Liver (tissue), 9 donors: Measurements from ENCODE around the gene PRKD1. TPM values are rescaled to one million over a fixed set of nuclear protein-coding genes. Genes with fewer than 3 reads are reported as not detected.

ENCODE experiments used
- DNase-seq: peaks from one replicate; pipeline ENCODE4 v3.0.0-alpha.2; 2017; ENCODE audit warnings: low spot score
- H3K27ac ChIP-seq, 2 donors: one replicate each; pipeline ENCODE4 v1.7.0; 2013; ENCODE audit warnings: inconsistent platforms in 2 of 2, low read length in 2 of 2, control low read depth in 1 of 2, low read depth in 1 of 2, mild to moderate bottlenecking in 1 of 2
- H3K27me3 ChIP-seq, 4 donors: one replicate each; pipeline versions ENCODE4 v1.6.1 to v1.7.0; 2013; ENCODE audit warnings: low read length in 3 of 4, inconsistent platforms in 1 of 4, mild to moderate bottlenecking in 1 of 4, moderate library complexity in 1 of 4; ENCODE audit not compliant: control insufficient read depth in 4 of 4, insufficient read depth in 4 of 4
- H3K36me3 ChIP-seq, 4 donors: one replicate each; pipeline versions ENCODE4 v1.6.1 to v1.7.0; 2013; ENCODE audit warnings: low read length in 3 of 4, mild to moderate bottlenecking in 3 of 4, low read depth in 1 of 4, moderate library complexity in 1 of 4; ENCODE audit not compliant: control insufficient read depth in 4 of 4, insufficient read depth in 3 of 4
- H3K4me1 ChIP-seq, 4 donors: one replicate each; pipeline versions ENCODE4 v1.6.1 to v1.7.0; 2013; ENCODE audit warnings: low read length in 3 of 4, mild to moderate bottlenecking in 3 of 4, moderate library complexity in 1 of 4; ENCODE audit not compliant: control insufficient read depth in 4 of 4, insufficient read depth in 4 of 4
- H3K4me3 ChIP-seq, 3 donors: one replicate each; pipeline versions ENCODE4 v1.6.1 to v1.7.0; 2013; ENCODE audit warnings: low read length in 3 of 3, control low read depth in 1 of 3, low read depth in 1 of 3, mild to moderate bottlenecking in 1 of 3
- H3K9ac ChIP-seq, 2 donors: one replicate each; pipeline ENCODE4 v1.7.0; 2013; ENCODE audit warnings: low read length in 2 of 2, mild to moderate bottlenecking in 2 of 2, moderate library complexity in 2 of 2, control low read depth in 1 of 2, low read depth in 1 of 2
- H3K9me3 ChIP-seq, 4 donors: one replicate each; pipeline versions ENCODE4 v1.6.1 to v1.7.0; 2013; ENCODE audit warnings: low read length in 3 of 4; ENCODE audit not compliant: control insufficient read depth in 4 of 4
- ATF3 ChIP-seq: IDR thresholded peaks from 2 replicates; pipeline ENCODE4 v1.6.1; 2016; ENCODE audit warnings: antibody characterized with exemption
- CTCF ChIP-seq: fragments of 150-350 bp; IDR thresholded peaks from 2 replicates; pipeline ENCODE4 v1.5.1; 2017; ENCODE audit warnings: improper control_type of control experiment, low read depth, low read length; ENCODE audit not compliant: missing input control
- EGR1 ChIP-seq, 2 donors: IDR thresholded peaks; 2 replicates each; pipeline ENCODE4 v1.6.1; 2016 to 2018; ENCODE audit warnings: antibody characterized with exemption in 2 of 2, low read depth in 2 of 2
- FOXA1 ChIP-seq: IDR thresholded peaks from 2 replicates; pipeline ENCODE4 v1.6.1; 2016; ENCODE audit warnings: antibody characterized with exemption
- GABPA ChIP-seq, 2 donors: IDR thresholded peaks in 1 of 2; conservative IDR thresholded peaks in 1 of 2; 2 replicates each; pipeline ENCODE4 v1.6.1; 2016; ENCODE audit warnings: antibody characterized with exemption in 2 of 2, mild to moderate bottlenecking in 1 of 2, moderate library complexity in 1 of 2
- HNF4A ChIP-seq, 2 donors: conservative IDR thresholded peaks; 2 replicates each; pipeline ENCODE4 v1.6.1; 2016; ENCODE audit warnings: antibody characterized with exemption in 2 of 2, mild to moderate bottlenecking in 2 of 2
- JUND ChIP-seq, 2 donors: IDR thresholded peaks; 2 replicates each; pipeline ENCODE4 v1.6.1; 2016; ENCODE audit warnings: antibody characterized with exemption in 2 of 2
- RAD21 ChIP-seq, 2 donors: IDR thresholded peaks; 2 replicates each; pipeline ENCODE4 v1.6.1; 2016; ENCODE audit warnings: antibody characterized with exemption in 2 of 2, mild to moderate bottlenecking in 2 of 2
- REST ChIP-seq: IDR thresholded peaks from 2 replicates; pipeline ENCODE4 v1.6.1; 2016; ENCODE audit warnings: antibody characterized with exemption, mild to moderate bottlenecking
- RXRA ChIP-seq, 2 donors: IDR thresholded peaks; 2 replicates each; pipeline ENCODE4 v1.6.1; 2017 to 2018; ENCODE audit warnings: antibody characterized with exemption in 2 of 2, mild to moderate bottlenecking in 1 of 2
- SP1 ChIP-seq: IDR thresholded peaks from 2 replicates; pipeline ENCODE4 v1.6.1; 2018; ENCODE audit warnings: antibody characterized with exemption, mild to moderate bottlenecking
- TAF1 ChIP-seq: conservative IDR thresholded peaks from 2 replicates; pipeline ENCODE4 v1.6.1; 2016; ENCODE audit warnings: antibody characterized with exemption, mild to moderate bottlenecking
- YY1 ChIP-seq: IDR thresholded peaks from 2 replicates; pipeline ENCODE4 v1.6.1; 2016; ENCODE audit warnings: antibody characterized with exemption, mild to moderate bottlenecking
- WGBS: extraction: QIAGEN DNeasy Blood & Tissue Kit; methylation state at CpG from one replicate; pipeline ENCODE4 v1.1.7; 2013; 5-methylcytosine and 5-hydroxymethylcytosine counted together
- polyA plus RNA-seq, 2 donors: library from polyadenylated mRNA; stranded (reverse) in 1 of 2; unstranded in 1 of 2; fragments of 200-250 nt in 1 of 2; fragments of >200 nt in 1 of 2; fragmentation: Nextera tagmentation in 1 of 2; extraction: Ambion mirVana in 1 of 2; gene quantifications; one replicate each; pipeline versions ENCODE4 v1.2.1 to v1.2.3, GENCODE V29; 2013 to 2015
- total RNA-seq, 2 donors: library from RNA; depleted of rRNA; stranded (reverse); fragments of >200 nt; gene quantifications; one replicate each; pipeline ENCODE4 v1.2.3, GENCODE V29; 2014
- donor health status: healthy.
- donor health status: healthy.
- donor health status: healthy.
- donor health status: healthy.
- donor health status: healthy.

PRKD1 gene
- total and polyA plus RNA-seq, 4 donors: 0.85 to 5.0 (median 0.99) TPM

GRCh38 chr14:29926228-29926627, 1.4 kb downstream of the PRKD1 start (continued):
- no peak for TF ChIP-seq REST

GRCh38 chr14:29925736-29926135, 1.9 kb downstream of the PRKD1 start:
- 57% methylated on average over 3 of the region's 3 CpGs for WGBS
- no peak overlapping the region for H3K27ac ChIP-seq
- H3K9me3 ChIP-seq: no peaks in the 10 kb centered on the region
- H3K4me3 ChIP-seq: no peak overlapping the region
- TF ChIP-seq SP1 (no peak), RAD21 (IDR thresholded peaks at IDR 0.05) (no peak), REST (no peak), HNF4A (conservative IDR thresholded peaks at IDR 0.05) (no peak), TAF1 (no peak), YY1 (no peak), CTCF (no peak)
- no peak overlapping the region for H3K9ac ChIP-seq
- H3K4me1 ChIP-seq: peaks cover 5 to 18% (median 8%) of the 10 kb centered on the region in 4 donors
- H3K27me3 ChIP-seq: no peaks in the 10 kb centered on the region
- no peak for DNase-seq
- H3K36me3 ChIP-seq: no peaks in the 10 kb centered on the region

- no peak overlapping the region for H3K9ac ChIP-seq
- WGBS: 86% methylated on average over 5 of the region's 5 CpGs
- no peak overlapping the region for H3K27ac ChIP-seq
- no peak for DNase-seq
- H3K4me1 ChIP-seq: peaks cover 5 to 18% (median 8%) of the 10 kb centered on the region in 4 donors
- H3K4me3 ChIP-seq: no peak overlapping the region
- no peaks in the 10 kb centered on the region for H3K36me3 ChIP-seq
- no peaks in the 10 kb centered on the region for H3K27me3 ChIP-seq
- H3K9me3 ChIP-seq: no peaks in the 10 kb centered on the region
- TF ChIP-seq JUND (IDR thresholded peaks at IDR 0.05) (no peak), CTCF (no peak), EGR1 (IDR thresholded peaks at IDR 0.05; ENCODE audit: low read depth in 2 of 2) (no peak), YY1 (no peak), GABPA (IDR thresholded peaks at IDR 0.05 in 1 of 2, conservative IDR thresholded peaks at IDR 0.05 in 1 of 2) (no peak), ATF3 (no peak), FOXA1 (no peak), REST (no peak), RXRA (IDR thresholded peaks at IDR 0.05) (no peak)
Observed at GRCh38 chr14:29925101-29925722, 2.4 kb downstream of the PRKD1 start.
